Peyer's patch (tissue), 4 donors: ENCODE data around the gene WNK1. TPM values are rescaled to one million over a fixed set of nuclear protein-coding genes. Genes with fewer than 3 reads are reported as not detected.
"Not testable (repeated sequence)": the region's sequence is repeated elsewhere in the genome, so short reads cannot be mapped to it uniquely, and the experiment has no call there.

Experiments
- DNase-seq, 3 donors: peaks; one replicate each; pipeline ENCODE4 v3.0.0-alpha.2; 2017 to 2019
- H3K27ac ChIP-seq, 4 donors: fragments of 200-600 bp; sonication (generic); one replicate each; pipeline ENCODE4 v1.5.1; 2016 to 2019
- H3K27me3 ChIP-seq, 2 donors: fragments of 200-600 bp; sonication (generic); one replicate each; pipeline ENCODE4 v1.5.1; 2019
- H3K36me3 ChIP-seq, 3 donors: fragments of 200-600 bp; sonication (generic); one replicate each; pipeline ENCODE4 v1.5.1; 2016 to 2019
- H3K4me1 ChIP-seq, 4 donors: fragments of 200-600 bp; sonication (generic); one replicate each; pipeline ENCODE4 v1.5.1; 2016 to 2019
- H3K4me3 ChIP-seq, 4 donors: fragments of 200-600 bp; sonication (generic); 1 replicate in 3 of 4; 2 replicates in 1 of 4; pipeline ENCODE4 v1.5.1; 2016 to 2019; ENCODE audit warnings: mild to moderate bottlenecking in 1 of 4
- H3K9me3 ChIP-seq, 4 donors: fragments of 200-600 bp; sonication (generic); one replicate each; pipeline ENCODE4 v1.5.1; 2016 to 2019; ENCODE audit warnings: mild to moderate bottlenecking in 1 of 4
- CTCF ChIP-seq, 6 experiments: fragments of 450-650 bp in 4 of 6; fragments of 200-600 bp in 2 of 6; sonication (generic) in 1 of 6; IDR thresholded peaks; one replicate each; pipeline ENCODE4 v1.5.1; 2017 to 2019; ENCODE audit warnings: antibody characterized with exemption in 6 of 6, mild to moderate bottlenecking in 3 of 6, moderate library complexity in 1 of 6
- POLR2A ChIP-seq, 2 donors: fragments of 450-650 bp; IDR thresholded peaks; one replicate each; pipeline ENCODE4 v1.5.1; 2017; ENCODE audit warnings: antibody characterized with exemption in 2 of 2, mild to moderate bottlenecking in 2 of 2, moderate library complexity in 2 of 2
- total RNA-seq, 4 donors: library from RNA; depleted of rRNA; stranded (reverse); fragments of >200 nt; gene quantifications; one replicate each; pipeline ENCODE4 v1.1.0, GENCODE V29; 2016

Gene WNK1
- total RNA-seq, 4 donors from 2014 or later = 83.2 to 198 (median 144) TPM

DNA sequence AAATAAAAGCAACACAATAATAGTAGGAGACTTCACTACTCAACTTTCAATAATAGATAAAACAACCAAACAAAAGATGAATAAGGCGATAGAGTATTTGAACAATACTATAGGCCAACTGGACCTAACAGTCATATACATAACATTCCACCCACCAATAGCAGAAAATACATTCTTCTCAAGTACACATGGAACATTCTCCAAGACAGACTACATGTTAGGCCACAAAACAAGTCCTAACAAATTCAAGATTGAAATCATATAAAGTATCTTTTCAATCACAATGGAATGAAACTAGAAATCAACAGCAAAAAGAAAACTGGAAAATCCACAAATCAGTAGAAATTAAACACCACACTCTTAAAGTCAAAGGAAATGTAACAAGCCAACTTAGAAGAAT lies 168.3 kb downstream of the WNK1 start:
- H3K36me3 ChIP-seq = peaks cover 0 to 67% (median 0%) of the 10 kb centered on the region in 3 donors

GRCh38 chr12:922285-922684 lies 169.9 kb downstream of the WNK1 start:
- no peak for DNase-seq
- no peak for TF ChIP-seq POLR2A (IDR thresholded peaks at IDR 0.05)
- no peak for TF ChIP-seq CTCF (IDR thresholded peaks at IDR 0.05)
- no peak overlapping the region for H3K4me3 ChIP-seq
- no peaks in the 10 kb centered on the region for H3K27me3 ChIP-seq
- no peaks in the 10 kb centered on the region for H3K9me3 ChIP-seq
- no peak overlapping the region for H3K27ac ChIP-seq
- no peaks in the 10 kb centered on the region for H3K4me1 ChIP-seq
- peaks cover 0 to 67% (median 0%) of the 10 kb centered on the region in 3 donors for H3K36me3 ChIP-seq

More for the DNA sequence above, 168.3 kb downstream of the WNK1 start:
- DNase-seq = no peak
- TF ChIP-seq POLR2A (IDR thresholded peaks at IDR 0.05) = no peak
- TF ChIP-seq CTCF (IDR thresholded peaks at IDR 0.05) = no peak
- no peaks in the 10 kb centered on the region for H3K4me1 ChIP-seq
- no peak overlapping the region for H3K27ac ChIP-seq
- H3K4me3 ChIP-seq = no peak overlapping the region
- no peaks in the 10 kb centered on the region for H3K9me3 ChIP-seq
- no peaks in the 10 kb centered on the region for H3K27me3 ChIP-seq

GRCh38 chr12:926641-927040 lies 174.3 kb downstream of the WNK1 start:
- Histone ChIP-seq H3K27ac (no peak overlapping the region), H3K4me3 (no peak overlapping the region), H3K4me1 (no peaks in the 10 kb centered on the region), H3K27me3 (no peaks in the 10 kb centered on the region), H3K36me3 (peaks cover 0 to 83% (median 0%) of the 10 kb centered on the region in 3 donors), H3K9me3 (no peaks in the 10 kb centered on the region)
- TF ChIP-seq POLR2A (IDR thresholded peaks at IDR 0.05) = no peak
- TF ChIP-seq CTCF (IDR thresholded peaks at IDR 0.05) = no peak
- no peak for DNase-seq

DNA sequence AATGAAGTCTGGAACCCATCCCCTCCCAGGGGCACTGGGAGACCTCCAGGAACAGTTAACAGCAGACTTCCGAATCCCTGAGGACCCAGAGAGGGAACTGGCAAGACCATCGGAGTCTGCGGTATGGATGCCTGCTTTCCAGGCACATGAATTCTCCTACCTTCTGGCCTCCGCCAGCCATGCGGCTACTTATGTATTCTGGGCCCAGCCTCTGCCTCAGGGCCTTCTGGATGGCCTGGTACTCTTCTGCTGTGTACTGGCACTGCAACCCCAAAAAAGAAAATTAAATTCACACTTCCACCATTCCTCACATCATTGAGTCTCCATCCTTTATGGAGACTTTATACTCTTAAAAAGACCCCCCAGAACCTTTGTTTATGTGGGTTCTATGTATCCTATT lies 178.7 kb downstream of the WNK1 start:
- TF ChIP-seq POLR2A (IDR thresholded peaks at IDR 0.05) (no peak), CTCF (IDR thresholded peaks at IDR 0.05) (no peak)
- DNase-seq = no peak
- Histone ChIP-seq H3K4me1 (no peaks in the 10 kb centered on the region), H3K27me3 (no peaks in the 10 kb centered on the region), H3K36me3 (peaks cover 0 to 62% (median 0%) of the 10 kb centered on the region in 3 donors), H3K9me3 (no peaks in the 10 kb centered on the region), H3K4me3 (no peak overlapping the region), H3K27ac (no peak overlapping the region)

DNA sequence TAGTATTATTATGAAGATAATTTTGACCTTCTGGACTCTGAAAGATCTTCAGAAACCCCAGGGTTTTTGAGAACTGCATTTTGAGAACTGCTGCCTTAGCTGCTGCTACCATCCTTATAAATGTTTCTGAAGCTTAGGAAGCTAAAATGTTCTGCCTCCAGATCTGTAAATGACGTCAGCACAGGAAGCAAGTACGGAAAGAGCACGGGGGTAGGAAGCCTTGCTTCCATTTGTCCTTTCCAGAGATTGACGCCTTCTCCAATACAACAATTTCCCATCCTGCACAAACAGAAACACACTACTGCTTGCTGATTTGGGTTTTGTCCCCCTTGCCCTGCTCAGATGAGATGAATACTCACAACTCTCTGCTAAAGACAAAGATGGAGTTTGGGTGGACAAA lies 179.2 kb downstream of the WNK1 start:
- H3K9me3 ChIP-seq = no peaks in the 10 kb centered on the region
- peaks cover 0 to 57% (median 0%) of the 10 kb centered on the region in 3 donors for H3K36me3 ChIP-seq
- no peaks in the 10 kb centered on the region for H3K4me1 ChIP-seq
- no peak overlapping the region for H3K4me3 ChIP-seq
- no peak for TF ChIP-seq POLR2A (IDR thresholded peaks at IDR 0.05)
- no peak for TF ChIP-seq CTCF (IDR thresholded peaks at IDR 0.05)
- no peak overlapping the region for H3K27ac ChIP-seq
- DNase-seq = no peak
- no peaks in the 10 kb centered on the region for H3K27me3 ChIP-seq

- not testable (repeated sequence) for H3K27me3 ChIP-seq, H3K4me3 ChIP-seq, DNase-seq, H3K27ac ChIP-seq, H3K4me1 ChIP-seq, H3K9me3 ChIP-seq
- H3K36me3 ChIP-seq = peaks cover 0 to 36% (median 0%) of the 10 kb centered on the region in 3 donors
Observed at GRCh38 chr12:935891-936290, 183.5 kb downstream of the WNK1 start.
